CD14-positive monocyte (primary cell): ENCODE measurements around the gene LTBP1. TPM values are rescaled to one million over a fixed set of nuclear protein-coding genes. Genes with fewer than 3 reads are reported as not detected.

ENCODE experiments used
- DNase-seq, 3 donors: peaks; one replicate each; pipeline ENCODE4 v3.0.0-alpha.2; 2011 to 2022
- H2AFZ ChIP-seq: 2 replicates; pipeline ENCODE4 v1.6.0; 2012; ENCODE audit warnings: mild to moderate bottlenecking, low read depth, low read length, inconsistent platforms; ENCODE audit not compliant: insufficient read depth, poor library complexity, severe bottlenecking
- H3K27ac ChIP-seq, 2 donors: 1 replicate in 1 of 2; 2 replicates in 1 of 2; pipeline ENCODE4 v1.5.1; 2012 to 2013; ENCODE audit warnings: low read length in 2 of 2, control low read depth in 1 of 2, inconsistent platforms in 1 of 2, low read depth in 1 of 2, mild to moderate bottlenecking in 1 of 2
- H3K27me3 ChIP-seq, 2 donors: one replicate each; pipeline versions ENCODE4 v1.6.0 to v1.6.1; 2011 to 2013; ENCODE audit warnings: low read length in 2 of 2; ENCODE audit not compliant: control insufficient read depth in 2 of 2, insufficient read depth in 2 of 2
- H3K36me3 ChIP-seq, 2 donors: replicated peaks in 1 of 2; 1 replicate in 1 of 2; 2 replicates in 1 of 2; pipeline versions ENCODE4 v1.5.1 to v1.6.1; 2012 to 2013; ENCODE audit warnings: low read length in 2 of 2, control low read depth in 1 of 2, inconsistent platforms in 1 of 2, mild to moderate bottlenecking in 1 of 2; ENCODE audit not compliant: insufficient read depth in 2 of 2, control insufficient read depth in 1 of 2
- H3K4me1 ChIP-seq, 2 donors: 1 replicate in 1 of 2; 2 replicates in 1 of 2; pipeline versions ENCODE4 v1.5.1 to v1.6.1; 2012 to 2013; ENCODE audit warnings: low read length in 2 of 2, control low read depth in 1 of 2, inconsistent platforms in 1 of 2, mild to moderate bottlenecking in 1 of 2, moderate library complexity in 1 of 2; ENCODE audit not compliant: insufficient read depth in 2 of 2, control insufficient read depth in 1 of 2
- H3K4me2 ChIP-seq: replicated peaks from 2 replicates; pipeline ENCODE3; 2012; ENCODE audit warnings: low read length, moderate library complexity, mild to moderate bottlenecking; ENCODE audit not compliant: poor library complexity, severe bottlenecking; ENCODE audit errors: extremely low read depth
- H3K4me3 ChIP-seq, 3 experiments: fragments of 200-600 bp in 1 of 3; sonication (generic) in 1 of 3; replicated peaks in 1 of 3; 1 replicate in 2 of 3; 2 replicates in 1 of 3; pipeline ENCODE4 v1.5.1; 2011 to 2013; ENCODE audit warnings: low read length in 3 of 3, mild to moderate bottlenecking in 3 of 3, control low read depth in 2 of 3, low read depth in 2 of 3, inconsistent platforms in 1 of 3, moderate library complexity in 1 of 3
- H3K79me2 ChIP-seq: 2 replicates; pipeline ENCODE4 v1.6.0; 2012; ENCODE audit warnings: mild to moderate bottlenecking, control low read depth, inconsistent platforms, low read length, moderate library complexity; ENCODE audit not compliant: insufficient read depth
- H3K9ac ChIP-seq: 2 replicates; pipeline ENCODE4 v1.6.0; 2017; ENCODE audit warnings: low read length, mild to moderate bottlenecking; ENCODE audit not compliant: insufficient read depth, poor library complexity, severe bottlenecking
- H3K9me3 ChIP-seq, 2 donors: replicated peaks in 1 of 2; 1 replicate in 1 of 2; 2 replicates in 1 of 2; pipeline versions ENCODE4 v1.5.1 to v1.6.1; 2012 to 2013; ENCODE audit warnings: low read length in 2 of 2, control low read depth in 1 of 2; ENCODE audit not compliant: control insufficient read depth in 1 of 2, insufficient read depth in 1 of 2
- H4K20me1 ChIP-seq: 2 replicates; pipeline ENCODE4 v1.6.0; 2012; ENCODE audit warnings: mild to moderate bottlenecking, low read length, control low read depth, moderate library complexity; ENCODE audit not compliant: insufficient read depth
- H3K27ac Mint-ChIP-seq, 7 donors: one replicate each; pipeline ENCODE4 v1.8.0; 2020; ENCODE audit warnings: mild to moderate bottlenecking in 7 of 7, mixed read lengths in 7 of 7, moderate library complexity in 6 of 7, inconsistent platforms in 2 of 7
- H3K27me3 Mint-ChIP-seq, 3 donors: one replicate each; pipeline ENCODE4 v1.8.0; 2021 to 2022; ENCODE audit warnings: low read depth in 3 of 3, mild to moderate bottlenecking in 3 of 3, mixed read lengths in 3 of 3, moderate library complexity in 3 of 3, inconsistent platforms in 1 of 3
- H3K36me3 Mint-ChIP-seq, 2 donors: one replicate each; pipeline ENCODE4 v1.8.0; 2020; ENCODE audit warnings: mixed read lengths in 2 of 2, inconsistent platforms in 1 of 2, mild to moderate bottlenecking in 1 of 2
- H3K4me1 Mint-ChIP-seq: one replicate; pipeline ENCODE4 v1.8.0; 2020; ENCODE audit warnings: mild to moderate bottlenecking, mixed read lengths
- H3K4me3 Mint-ChIP-seq, 2 donors: one replicate each; pipeline ENCODE4 v1.8.0; 2020; ENCODE audit warnings: mild to moderate bottlenecking in 2 of 2, mixed read lengths in 2 of 2, moderate library complexity in 1 of 2
- H3K9me3 Mint-ChIP-seq, 7 donors: one replicate each; pipeline ENCODE4 v1.8.0; 2020 to 2022; ENCODE audit warnings: mixed read lengths in 7 of 7, mild to moderate bottlenecking in 6 of 7, moderate library complexity in 6 of 7, inconsistent platforms in 2 of 7
- WGBS: methylation state at CpG from one replicate; pipeline ENCODE4 v1.1.5; 2013; ENCODE audit warnings: missing lambda C conversion rate; ENCODE audit not compliant: insufficient coverage; 5-methylcytosine and 5-hydroxymethylcytosine counted together
- intact Hi-C, 2 donors: fragments of 100-400 bp; cut with micrococcal nuclease; formaldehyde crosslinking; loops; one replicate each; pipeline versions ENCODE4 v1.15.0 to v1.15.1; 2023
- polyA plus RNA-seq, 3 donors: library from polyadenylated mRNA; depleted of rRNA in 1 of 3; unstranded in 2 of 3; stranded (reverse) in 1 of 3; fragments of 300-500 nt in 2 of 3; fragments of >200 nt in 1 of 3; fragmentation: Illumina TruSeq in 2 of 3; gene quantifications; 1 replicate in 2 of 3; 2 replicates in 1 of 3; pipeline ENCODE4 v1.2.3, GENCODE V29; 2012 to 2021
- TF ChIP-seq, protein P1 (sequence below): fragments of 200-600 bp; IDR thresholded peaks from one replicate; pipeline ENCODE4 v1.8.0; 2022; ENCODE audit warnings: antibody characterized with exemption, mild to moderate bottlenecking

The LTBP1 gene
- polyA plus RNA-seq, 3 donors, result 0.18 to 0.24 TPM; not detected in 1

DNA sequence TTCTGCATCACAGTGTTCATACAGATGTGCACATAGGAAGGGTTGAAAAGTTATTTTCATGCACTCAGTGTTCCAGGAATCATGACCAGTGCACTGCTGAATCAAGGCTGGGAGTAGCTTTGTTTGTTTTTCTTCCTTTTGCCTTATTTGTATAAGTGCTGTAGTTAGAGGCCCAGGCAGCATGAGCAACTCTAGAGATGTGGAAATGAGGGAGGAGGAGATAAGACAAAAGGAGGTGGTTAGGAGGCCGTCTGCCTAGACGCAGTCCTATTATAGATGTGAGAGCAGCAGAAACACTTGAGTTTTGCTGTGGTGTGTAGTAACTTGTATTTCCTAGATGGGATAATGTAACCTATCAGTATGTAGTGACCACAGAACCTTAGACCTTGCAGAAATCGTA lies 265.4 kb downstream of the LTBP1 start:
- H3K9ac ChIP-seq, result no peak overlapping the region
- peaks cover 0 to 2% of the 10 kb centered on the region in 2 donors for H3K4me1 ChIP-seq
- H3K9me3 ChIP-seq, result no peaks in the 10 kb centered on the region
- TF ChIP-seq, protein P1, sequence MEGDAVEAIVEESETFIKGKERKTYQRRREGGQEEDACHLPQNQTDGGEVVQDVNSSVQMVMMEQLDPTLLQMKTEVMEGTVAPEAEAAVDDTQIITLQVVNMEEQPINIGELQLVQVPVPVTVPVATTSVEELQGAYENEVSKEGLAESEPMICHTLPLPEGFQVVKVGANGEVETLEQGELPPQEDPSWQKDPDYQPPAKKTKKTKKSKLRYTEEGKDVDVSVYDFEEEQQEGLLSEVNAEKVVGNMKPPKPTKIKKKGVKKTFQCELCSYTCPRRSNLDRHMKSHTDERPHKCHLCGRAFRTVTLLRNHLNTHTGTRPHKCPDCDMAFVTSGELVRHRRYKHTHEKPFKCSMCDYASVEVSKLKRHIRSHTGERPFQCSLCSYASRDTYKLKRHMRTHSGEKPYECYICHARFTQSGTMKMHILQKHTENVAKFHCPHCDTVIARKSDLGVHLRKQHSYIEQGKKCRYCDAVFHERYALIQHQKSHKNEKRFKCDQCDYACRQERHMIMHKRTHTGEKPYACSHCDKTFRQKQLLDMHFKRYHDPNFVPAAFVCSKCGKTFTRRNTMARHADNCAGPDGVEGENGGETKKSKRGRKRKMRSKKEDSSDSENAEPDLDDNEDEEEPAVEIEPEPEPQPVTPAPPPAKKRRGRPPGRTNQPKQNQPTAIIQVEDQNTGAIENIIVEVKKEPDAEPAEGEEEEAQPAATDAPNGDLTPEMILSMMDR, result no peak
- no peak overlapping the region for H3K4me3 Mint-ChIP-seq
- H4K20me1 ChIP-seq, result no peaks in the 10 kb centered on the region
- H3K79me2 ChIP-seq, result no peaks in the 10 kb centered on the region
- 94% methylated on average over 3 of the region's 3 CpGs for whole genome bisulfite sequencing
- DNase-seq, result no peak
- no peaks in the 10 kb centered on the region for H3K27me3 ChIP-seq
- no peak overlapping the region for H3K4me3 ChIP-seq
- H3K27me3 Mint-ChIP-seq, result peaks cover 0 to 1% (median 0%) of the 10 kb centered on the region in 3 donors
- H3K27ac ChIP-seq, result no peak overlapping the region
- H3K36me3 ChIP-seq, result no peaks in the 10 kb centered on the region
- H3K4me2 ChIP-seq, result no peak overlapping the region
- peaks cover 0 to 3% (median 0%) of the 10 kb centered on the region in 7 donors for H3K9me3 Mint-ChIP-seq
- peaks cover 8% of the 10 kb centered on the region for H3K4me1 Mint-ChIP-seq
- H3K36me3 Mint-ChIP-seq, result no peaks in the 10 kb centered on the region
- intact Hi-C loops, result no loop called here
- H3K27ac Mint-ChIP-seq, result no peak overlapping the region
- H2AFZ ChIP-seq, result no peak overlapping the region

DNA sequence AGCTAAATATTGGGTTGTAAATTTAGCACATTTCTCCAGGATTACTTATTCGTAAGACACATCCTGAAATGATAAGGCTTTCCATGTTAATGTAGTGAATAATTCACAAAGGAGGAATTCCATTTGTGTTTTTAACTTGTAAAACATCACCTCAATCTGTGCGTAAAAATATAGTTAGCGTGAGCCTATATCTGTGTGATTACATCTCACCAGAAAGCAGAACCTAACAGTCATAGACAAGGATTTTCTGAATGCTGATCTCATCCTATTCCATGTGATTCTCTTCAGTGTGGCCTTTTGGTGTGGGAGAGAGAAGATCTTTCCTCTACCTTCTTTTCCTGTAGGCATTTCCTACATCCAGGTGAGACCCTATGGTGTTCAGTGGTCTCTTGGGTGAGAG lies 266.5 kb downstream of the LTBP1 start:
- intact Hi-C loops, result no loop called here
- Histone ChIP-seq H3K4me1 (peaks cover 0 to 2% of the 10 kb centered on the region in 2 donors), H4K20me1 (no peaks in the 10 kb centered on the region), H3K27ac (no peak overlapping the region), H3K27me3 (no peaks in the 10 kb centered on the region), H3K4me2 (no peak overlapping the region), H2AFZ (no peak overlapping the region), H3K4me3 (no peak overlapping the region), H3K79me2 (no peaks in the 10 kb centered on the region), H3K9me3 (no peaks in the 10 kb centered on the region), H3K9ac (no peak overlapping the region), H3K36me3 (no peaks in the 10 kb centered on the region)
- DNase-seq, result no peak
- Mint-ChIP-seq H3K4me1 (peaks cover 8% of the 10 kb centered on the region), H3K27me3 (peaks cover 0 to 1% (median 0%) of the 10 kb centered on the region in 3 donors), H3K36me3 (no peaks in the 10 kb centered on the region), H3K4me3 (no peak overlapping the region), H3K9me3 (peaks cover 0 to 3% (median 0%) of the 10 kb centered on the region in 7 donors), H3K27ac (no peak overlapping the region)
- TF ChIP-seq, protein P1, result no peak
- WGBS, result no CpG with 5 or more reads among the region's 3 CpGs
